GM20000 (cell line): Measurements from ENCODE around the gene FGD5.
A peak's percentile ranks its signal among the peaks of the same experiment; 100 is the strongest.

Experiments
- DNase-seq: peaks from one replicate; pipeline ENCODE4 v3.0.0; 2012; ENCODE audit warnings: low spot score
- TF ChIP-seq, protein P1 (sequence below): IDR thresholded peaks from 2 replicates; pipeline ENCODE4 v1.5.1; 2012; ENCODE audit warnings: mild to moderate bottlenecking, control low read depth; ENCODE audit errors: extremely low read depth, missing control alignments

FGD5 gene

DNA sequence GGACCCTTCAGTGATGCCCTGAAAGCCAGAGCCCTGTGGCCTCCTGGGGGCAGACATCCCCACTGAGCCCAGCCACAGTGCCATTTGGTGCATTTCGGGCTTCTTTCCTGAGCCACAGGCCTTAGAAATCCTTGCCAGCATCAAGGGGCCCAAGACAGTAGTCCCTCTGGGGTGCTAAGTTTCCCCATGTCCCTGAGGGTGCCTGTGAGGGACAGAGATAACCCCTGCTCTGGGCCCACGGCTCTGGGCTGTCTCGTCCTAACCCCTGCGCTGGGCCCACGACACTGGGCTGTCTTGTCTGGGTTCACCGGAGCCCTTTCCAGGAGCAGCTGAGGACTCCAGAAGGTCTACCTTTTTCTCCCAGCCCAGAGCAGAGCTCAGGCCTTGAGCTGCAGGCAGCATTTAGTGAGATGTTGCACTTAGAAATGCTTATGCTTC is 45.1 kb upstream of the FGD5 start:
- DNase-seq, result no peak
- TF ChIP-seq, protein P1, sequence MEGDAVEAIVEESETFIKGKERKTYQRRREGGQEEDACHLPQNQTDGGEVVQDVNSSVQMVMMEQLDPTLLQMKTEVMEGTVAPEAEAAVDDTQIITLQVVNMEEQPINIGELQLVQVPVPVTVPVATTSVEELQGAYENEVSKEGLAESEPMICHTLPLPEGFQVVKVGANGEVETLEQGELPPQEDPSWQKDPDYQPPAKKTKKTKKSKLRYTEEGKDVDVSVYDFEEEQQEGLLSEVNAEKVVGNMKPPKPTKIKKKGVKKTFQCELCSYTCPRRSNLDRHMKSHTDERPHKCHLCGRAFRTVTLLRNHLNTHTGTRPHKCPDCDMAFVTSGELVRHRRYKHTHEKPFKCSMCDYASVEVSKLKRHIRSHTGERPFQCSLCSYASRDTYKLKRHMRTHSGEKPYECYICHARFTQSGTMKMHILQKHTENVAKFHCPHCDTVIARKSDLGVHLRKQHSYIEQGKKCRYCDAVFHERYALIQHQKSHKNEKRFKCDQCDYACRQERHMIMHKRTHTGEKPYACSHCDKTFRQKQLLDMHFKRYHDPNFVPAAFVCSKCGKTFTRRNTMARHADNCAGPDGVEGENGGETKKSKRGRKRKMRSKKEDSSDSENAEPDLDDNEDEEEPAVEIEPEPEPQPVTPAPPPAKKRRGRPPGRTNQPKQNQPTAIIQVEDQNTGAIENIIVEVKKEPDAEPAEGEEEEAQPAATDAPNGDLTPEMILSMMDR, result no peak

DNA sequence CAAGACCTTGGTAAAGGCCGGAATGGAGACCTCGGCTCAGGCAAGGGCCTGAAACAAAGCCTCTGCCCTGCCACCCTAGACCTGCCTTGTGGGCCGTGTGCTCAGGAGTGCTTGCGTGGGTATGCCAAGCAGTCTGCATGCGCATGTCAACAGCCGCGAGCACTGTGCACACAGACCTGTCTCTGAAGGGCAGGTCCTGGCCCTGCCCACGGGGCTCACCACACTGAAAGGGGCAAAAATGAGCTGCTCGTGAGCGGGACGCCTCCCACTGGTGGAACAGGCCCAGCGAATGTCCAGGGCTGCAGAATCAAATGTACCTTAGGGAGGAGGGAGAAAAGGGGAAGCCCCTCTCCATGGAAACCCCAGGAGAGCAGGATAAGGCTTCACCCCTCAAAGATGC is 44.3 kb upstream of the FGD5 start:
- DNase-seq, result no peak
- TF ChIP-seq, protein P1, result no peak

DNA sequence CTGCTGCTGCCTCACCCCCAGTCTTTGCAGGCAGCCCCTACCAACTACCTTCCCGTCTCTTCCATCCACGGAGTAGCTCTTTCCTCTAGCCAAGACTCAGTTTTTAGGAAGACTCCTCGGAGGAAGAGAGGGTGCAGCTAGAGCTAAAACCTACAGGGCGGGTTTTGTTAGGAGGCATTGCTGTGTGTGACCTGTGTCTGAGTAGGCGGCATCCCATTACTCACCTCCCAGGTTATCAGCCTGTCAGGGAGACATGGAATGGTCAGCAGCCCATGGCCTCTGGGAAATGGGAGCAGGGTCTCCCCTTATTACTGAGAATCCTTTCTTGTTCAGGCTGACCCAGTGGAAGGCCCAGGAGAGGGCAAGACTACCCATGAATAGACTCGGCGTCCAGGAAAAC is 43.8 kb upstream of the FGD5 start:
- DNase-seq, result no peak
- TF ChIP-seq, protein P1, result no peak

DNA sequence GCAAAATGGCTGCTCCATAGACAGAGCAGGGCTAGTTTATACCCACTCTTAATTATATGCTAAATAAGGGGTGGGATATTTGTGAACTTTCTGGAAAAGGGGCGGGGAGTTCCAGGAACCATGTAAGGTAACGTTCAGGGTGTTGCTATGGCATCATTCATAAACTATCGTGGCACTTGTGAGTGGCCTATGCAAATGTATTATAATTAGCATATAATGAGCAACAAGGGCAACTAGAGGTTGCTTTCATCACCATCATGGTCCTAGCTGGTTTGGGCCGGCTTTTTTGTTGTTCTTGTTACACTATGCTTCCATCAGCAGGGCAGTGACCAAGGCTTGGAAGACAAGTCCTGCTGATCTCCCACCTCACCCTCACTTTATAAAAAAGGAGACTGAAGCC is 43.2 kb upstream of the FGD5 start:
- TF ChIP-seq, protein P1, result no peak
- DNase-seq, result no peak

DNA sequence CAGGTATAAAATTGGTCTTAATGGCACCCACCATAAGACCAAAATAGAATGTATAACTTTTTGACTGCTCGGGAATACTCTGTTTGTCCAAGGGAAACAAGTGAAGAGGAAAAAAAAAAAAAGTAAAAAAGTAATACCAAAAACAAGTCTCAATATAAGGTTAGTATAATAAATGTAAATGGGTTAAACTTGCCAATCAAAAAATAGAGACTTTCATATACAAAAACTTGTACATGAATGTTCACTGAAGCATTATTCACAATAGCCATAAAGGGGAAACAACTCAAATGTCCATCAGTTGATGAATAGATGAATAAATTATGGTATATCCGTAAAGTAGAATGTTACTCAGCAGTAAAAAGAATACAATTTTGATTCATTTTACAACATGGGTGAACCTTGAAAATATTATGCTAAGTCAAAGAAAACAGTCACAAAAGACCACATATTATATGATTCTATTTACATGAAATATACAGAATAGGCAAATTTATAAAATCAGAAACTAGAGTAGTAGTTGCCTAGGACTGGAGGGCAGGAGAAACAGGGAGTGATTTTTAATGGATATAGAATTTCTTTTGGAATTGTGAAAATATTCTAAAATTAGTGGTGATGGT is 39.6 kb upstream of the FGD5 start:
- no peak for DNase-seq
- TF ChIP-seq, protein P1, result no peak

DNA sequence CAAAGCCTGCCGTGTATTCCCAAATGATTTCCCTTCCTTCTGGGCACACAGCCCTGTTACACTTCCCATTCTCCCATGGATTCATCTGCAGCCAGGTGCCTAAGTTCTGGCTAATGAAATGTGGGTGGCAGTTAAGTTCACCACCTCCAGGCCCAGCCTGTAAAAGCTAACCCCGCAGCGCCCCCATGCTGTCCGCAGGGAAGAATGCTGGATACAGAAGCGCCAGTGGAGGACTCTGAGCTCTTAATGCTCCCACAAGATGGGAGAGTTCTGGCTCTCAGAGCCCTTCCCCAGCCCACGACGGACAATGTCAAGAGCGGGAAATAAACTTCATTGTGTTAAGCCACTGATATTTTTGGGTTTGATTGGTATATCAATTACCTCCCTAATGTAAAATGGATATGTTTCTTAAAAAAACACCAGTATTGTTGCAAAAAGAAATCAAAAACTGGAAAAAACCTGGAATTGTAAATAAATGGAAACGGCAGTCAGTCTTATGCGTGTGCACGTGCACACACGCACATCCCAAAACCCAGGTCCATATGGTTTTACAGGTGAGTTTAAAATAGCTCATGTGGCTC is 37.7 kb upstream of the FGD5 start:
- TF ChIP-seq, protein P1, result peak; percentile 95
- peak; percentile 81 for DNase-seq

DNA sequence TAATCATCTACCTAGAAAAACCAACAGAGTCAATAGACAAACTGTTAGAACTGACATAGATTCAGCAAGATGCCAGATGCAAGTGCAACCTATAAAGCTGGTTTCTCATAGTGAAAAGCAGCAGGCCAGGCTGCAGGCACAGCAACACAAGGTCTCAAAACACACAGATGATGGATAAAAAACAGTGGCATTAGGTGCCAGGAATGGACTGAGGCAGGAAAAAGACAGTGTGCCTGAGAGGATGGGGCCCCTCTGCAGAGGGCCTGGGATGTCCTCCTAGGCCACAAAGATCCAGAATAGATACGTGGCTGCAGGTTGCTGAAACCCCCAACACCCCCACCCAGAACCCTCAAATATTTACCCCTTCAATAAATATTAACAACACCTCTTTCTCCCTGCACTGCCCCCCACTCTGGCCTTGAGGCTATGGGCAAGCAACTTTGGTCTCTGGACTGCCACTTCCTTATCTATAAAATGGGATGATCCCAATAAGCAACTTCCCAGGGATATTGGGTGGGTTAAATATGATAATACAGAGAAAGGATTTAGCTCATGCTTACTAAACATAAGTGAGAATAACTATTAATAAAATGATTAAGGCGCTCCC is 35.2 kb upstream of the FGD5 start:
- TF ChIP-seq, protein P1, result no peak
- no peak for DNase-seq
